Stimulated activated CD4-positive, alpha-beta T cell treated with anti-CD3 and anti-CD28 coated beads, Interleukin-12 subunit alpha, Interleukin-12 subunit beta, amount 100 ng/mL, for 4 hours (primary cell): Measurements from ENCODE around the gene ADM.

Experiments
- DNase-seq: peaks from one replicate; pipeline ENCODE4 v3.0.0-alpha.2; 2020

ADM gene

DNA sequence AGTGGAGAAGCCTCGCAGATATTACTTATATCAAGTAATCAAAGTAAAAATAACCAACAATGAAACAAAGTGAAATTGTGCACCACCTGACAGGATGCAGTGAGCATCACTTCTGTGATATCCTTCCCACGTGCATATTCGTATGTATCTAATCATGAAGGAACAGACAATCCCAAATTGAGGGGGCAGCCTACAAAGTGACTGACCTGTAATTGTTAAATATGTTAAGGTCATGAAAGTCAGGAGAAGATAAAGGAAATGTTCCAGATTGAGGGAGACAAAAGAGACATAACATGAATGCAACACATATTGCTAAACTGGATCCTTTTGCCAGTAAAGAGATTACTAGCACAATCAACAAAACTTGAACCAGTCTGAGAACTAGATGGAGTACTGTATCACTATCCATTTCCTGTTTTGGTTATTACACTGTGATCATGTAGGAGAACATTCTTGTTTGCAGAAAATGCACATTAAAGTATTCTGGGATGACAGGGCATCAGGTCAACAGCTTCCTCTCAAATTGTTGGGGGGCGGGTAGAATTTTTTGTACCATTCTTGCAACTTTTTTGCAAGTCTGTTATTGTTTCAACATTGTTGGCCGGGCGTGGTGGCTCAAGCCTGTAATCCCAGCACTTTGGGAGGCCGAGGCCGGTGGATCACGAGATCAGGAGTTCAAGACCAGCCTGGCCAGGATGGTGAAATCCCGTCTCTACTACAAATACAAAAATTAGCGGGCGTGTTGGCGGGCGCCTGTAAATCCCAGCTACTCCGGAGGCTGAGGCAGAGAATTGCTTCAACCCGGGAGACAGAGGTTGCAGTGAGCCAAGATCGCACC lies 12.9 kb upstream of the ADM start:
- no peak for DNase-seq

DNA sequence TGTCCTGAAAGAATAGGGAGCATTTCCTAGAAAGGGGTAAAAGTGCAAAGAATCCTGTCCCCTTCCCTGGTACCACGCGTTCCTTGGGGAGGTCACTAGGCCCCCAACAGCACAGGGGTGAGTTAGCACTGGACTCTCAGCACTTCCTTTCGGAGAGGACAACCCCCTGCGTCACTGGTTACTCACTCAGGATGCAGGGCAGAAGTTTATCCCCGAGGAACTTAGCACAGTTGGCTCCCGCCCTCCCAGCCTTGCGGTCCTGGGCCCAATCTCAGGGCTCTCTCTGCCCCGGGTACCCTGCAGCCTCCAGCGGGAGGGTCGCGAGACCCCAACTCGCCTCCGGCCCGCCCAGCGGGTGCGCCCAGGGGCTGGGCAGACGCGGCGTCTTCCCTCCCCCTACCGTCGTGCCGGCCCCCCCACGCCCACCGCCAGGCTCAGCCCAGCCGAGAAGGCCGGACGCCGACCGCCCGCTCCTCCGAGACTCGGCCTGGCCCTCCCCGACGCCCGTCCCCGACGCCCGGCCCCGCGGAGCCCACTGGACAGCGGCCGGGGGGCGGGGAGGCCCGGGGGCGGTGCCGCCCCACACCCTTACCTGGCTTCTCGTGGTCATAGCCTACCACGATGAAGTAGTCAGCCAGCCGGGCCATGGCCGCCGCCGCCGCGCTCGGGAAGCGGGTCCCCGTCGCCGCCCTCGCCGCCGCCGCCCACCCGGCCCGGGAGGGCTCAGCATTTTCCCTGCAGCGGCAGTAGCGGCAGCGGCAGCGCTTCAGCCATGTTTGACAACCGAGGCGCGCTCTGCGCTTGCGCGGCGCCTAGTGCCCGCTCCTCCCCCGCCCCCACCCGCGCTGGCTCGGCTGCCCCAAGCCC lies 11.2 kb upstream of the ADM start, which contains the start of gene SBF2:
Gene SBF2, minus strand, starts transcription at position 797 of the 867 bp plus-strand sequence. Its CDS starts 150 bp downstream, at position 647.
- DNase-seq: peak; percentile 80

DNA sequence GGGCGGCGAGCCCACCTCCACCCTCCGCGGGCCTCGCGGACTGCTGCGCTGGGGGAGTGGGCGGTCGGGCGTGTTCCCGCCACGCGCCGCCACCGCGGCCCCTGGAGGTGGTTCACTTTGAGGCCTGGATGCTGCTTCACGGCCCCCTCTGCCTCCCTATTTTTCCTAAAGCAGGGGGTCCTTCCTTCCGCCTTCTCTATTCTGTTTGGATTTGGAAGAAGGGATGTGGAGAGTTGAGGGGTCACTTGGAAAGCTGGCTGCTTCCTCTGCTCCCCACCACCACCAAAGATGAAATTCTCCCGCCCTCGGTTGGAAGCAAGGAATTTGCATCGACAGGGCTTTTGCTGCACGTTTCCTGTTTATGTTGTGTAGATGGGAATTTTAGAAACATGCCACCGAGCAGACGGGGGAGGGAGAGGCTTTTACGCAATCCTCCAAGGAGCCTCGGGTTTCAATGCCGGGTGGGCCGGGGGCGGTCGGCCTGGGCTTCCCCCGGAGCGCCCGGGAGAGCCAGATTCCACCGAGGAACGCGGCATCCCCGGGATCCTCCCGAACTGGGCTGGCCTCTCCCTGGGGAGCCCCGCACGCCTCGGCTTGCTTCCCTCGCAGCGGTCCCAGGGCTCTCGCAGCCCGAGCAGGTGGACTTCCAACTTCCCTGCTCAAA lies 10.5 kb upstream of the ADM start:
- no peak for DNase-seq

DNA sequence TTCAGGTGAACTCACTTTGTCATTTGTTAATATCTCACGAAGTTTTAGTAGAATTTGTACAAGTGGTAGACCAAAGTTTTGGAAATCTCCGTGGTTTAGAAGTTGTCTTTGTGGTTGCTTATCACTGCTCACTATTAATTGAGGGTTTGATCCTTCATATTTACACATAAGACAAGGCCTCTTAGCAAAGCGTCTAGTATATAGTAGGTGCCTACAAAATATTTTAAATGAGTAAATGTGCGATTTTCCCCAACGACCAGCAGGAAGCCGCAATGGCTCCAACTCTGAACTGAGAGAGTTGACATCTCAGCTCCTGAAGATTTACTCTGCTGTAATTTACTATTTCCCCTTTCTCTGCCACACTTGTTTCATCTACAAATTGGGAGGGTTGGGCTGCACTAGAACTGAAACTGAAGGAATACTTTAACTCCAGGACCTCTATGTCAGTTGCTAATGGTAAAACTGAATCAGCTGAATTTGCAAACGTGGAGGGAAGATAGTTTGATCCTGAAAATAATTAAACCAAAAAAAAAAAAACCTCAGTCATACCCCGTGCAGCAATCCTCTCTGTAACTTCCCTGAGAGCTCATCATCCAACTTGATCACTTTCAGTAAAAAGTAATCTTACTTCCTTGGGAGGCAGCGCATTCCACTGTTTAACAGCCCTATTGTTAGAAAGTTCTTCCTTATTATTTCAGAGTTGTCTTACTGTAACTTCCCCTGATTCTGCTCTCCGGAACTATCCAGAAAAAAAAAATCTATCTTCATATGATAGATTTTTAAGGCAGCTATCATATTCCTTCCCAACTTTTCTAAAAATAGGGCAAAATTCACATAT lies 9.6 kb upstream of the ADM start:
- no peak for DNase-seq

DNA sequence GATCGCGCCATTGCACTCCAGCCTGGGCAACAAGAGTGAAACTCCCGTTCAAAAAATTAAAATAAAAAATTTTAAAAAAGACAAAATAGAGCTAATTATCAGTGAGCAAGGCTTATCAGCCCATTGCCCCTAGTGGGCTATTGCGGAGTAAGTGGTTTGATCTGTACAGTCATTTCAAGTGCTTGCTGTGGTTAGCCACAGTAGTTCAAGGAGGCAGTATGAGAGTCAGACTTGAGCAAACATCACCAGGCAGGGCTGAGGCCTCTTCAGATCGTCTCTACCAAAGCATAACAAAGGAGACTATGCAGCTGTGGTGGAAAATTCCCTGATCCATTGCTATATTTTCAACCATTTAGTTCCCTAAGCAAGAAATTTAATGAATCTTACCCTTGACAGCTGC lies 6.5 kb upstream of the ADM start:
- no peak for DNase-seq

DNA sequence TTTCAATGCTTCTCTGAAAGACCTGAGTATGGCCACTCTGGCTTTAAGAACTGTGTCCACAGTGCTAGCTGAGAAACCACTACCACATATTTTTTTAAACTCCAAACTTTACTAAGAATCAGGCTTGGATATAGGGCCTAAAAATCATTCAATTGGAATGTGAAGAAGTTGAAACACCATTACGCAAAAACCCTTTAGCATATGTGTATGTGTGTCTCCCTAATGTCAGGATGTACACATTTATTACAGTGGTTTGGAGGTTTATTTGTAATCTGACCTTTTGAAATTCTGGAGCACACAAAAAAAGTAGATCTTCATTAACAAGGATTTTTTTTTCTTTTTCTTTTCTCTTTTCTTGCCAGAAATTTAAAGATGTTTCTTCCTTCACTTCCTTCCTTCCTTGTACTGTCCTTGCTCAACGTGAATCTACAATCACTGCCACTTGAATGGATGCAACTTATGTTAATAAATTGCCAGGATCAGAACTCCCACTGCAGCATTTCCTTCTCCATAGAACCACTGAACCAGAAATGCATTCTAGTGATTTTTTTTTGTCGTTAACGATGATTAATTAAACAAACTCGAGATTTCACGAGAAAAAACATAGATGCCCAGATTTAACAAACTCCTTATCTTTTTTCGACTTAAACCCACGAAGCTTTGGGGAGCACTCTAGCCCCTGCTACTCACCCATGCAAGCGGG lies 3.1 kb upstream of the ADM start:
- DNase-seq: no peak

DNA sequence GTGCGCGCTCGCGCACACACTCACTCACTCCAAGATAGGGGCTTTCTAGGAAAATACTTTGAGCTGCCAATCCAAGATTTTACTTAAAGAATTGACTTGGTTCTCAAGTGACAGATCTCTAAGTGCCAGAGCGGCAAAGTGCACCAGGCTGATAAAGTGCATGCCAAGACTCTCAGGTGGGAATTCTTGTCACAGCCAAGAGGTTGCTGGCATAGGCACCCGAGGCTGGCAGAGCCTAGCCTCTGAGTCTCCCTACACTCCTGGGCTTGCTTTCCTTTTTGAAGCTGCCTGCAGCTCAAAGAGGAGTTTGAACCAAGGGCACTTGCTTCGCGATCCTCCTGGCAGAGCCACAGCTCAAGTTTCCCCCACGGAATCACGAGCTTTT lies 2.5 kb upstream of the ADM start:
- no peak for DNase-seq

DNA sequence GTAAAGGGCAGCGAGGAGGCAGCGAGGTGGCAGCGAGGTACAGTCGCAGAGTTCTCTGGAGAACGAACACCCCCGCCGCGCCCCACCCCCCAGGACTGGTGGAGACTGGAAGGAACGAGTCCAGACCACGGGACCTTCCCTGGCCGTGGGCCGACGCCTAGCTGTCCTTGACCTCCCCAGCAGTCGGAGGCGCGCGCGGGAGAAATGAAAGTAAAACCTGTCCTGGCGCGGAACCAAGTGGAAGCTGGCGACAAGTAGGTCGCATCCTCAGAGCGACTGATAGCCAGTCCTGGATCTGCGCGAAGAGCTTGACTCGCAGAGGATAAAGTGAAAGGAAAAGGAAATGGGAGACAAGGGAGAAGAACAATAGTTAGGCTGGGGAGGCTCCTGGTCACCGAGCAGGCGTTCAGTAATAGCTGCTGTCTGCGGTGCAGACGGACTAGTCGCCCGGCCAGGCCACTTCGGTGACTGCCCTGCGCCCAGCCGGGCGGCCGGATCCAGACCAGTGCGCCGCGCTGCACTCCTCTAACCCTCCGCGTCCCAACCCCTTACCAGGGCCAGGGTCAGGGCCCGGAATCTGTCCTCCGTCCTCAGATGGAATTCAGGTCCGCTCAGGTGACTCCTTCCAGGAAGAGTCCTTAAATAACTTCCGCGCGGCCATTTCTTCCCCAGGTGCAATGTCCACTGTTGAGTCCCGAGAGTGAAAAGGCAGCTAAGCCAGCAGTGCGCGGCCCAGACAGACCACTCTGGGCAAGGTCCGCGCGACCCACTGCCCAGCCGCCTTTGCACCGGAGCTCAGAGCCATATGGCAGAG lies 1.9 kb upstream of the ADM start:
- DNase-seq: peak; percentile 54

DNA sequence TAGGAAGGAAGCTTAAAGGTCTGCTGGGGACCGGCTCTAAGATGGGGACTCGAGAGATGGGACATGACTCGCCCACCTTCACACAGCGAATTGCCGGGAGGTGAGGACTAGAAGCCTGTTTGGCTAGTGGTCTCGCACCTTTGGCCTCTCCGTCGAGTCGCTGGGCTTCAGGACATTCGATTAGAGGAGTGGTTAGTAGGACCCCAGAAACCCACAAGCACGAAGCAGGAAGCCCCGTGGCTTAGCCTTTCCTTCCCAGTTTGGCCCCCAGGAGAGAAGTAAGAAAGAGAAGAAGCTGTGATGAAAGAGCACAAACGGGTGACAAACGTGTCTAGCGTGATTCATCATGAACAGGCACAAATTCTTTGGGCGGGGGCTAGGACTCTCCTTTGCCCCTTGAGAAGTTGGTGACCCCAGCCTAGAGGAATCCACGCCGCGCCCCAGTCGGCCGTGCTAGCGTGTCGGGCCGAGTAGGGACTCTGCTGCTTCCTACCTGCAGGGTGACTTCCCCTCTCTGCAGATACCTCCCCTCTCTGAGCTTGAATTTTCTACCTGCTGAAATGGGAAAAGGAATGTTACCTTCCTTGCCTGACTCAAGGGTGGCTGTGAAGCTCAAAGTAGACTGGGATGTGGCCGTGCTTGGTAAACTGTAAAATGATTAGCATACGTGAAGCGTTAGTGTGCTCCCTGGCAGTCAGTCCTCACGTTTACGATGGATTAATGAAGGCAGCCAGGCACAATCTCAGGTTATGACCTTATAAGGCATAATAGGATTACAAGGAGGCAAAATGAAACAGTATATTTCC lies 1.1 kb upstream of the ADM start:
- DNase-seq: peak; percentile 27

DNA sequence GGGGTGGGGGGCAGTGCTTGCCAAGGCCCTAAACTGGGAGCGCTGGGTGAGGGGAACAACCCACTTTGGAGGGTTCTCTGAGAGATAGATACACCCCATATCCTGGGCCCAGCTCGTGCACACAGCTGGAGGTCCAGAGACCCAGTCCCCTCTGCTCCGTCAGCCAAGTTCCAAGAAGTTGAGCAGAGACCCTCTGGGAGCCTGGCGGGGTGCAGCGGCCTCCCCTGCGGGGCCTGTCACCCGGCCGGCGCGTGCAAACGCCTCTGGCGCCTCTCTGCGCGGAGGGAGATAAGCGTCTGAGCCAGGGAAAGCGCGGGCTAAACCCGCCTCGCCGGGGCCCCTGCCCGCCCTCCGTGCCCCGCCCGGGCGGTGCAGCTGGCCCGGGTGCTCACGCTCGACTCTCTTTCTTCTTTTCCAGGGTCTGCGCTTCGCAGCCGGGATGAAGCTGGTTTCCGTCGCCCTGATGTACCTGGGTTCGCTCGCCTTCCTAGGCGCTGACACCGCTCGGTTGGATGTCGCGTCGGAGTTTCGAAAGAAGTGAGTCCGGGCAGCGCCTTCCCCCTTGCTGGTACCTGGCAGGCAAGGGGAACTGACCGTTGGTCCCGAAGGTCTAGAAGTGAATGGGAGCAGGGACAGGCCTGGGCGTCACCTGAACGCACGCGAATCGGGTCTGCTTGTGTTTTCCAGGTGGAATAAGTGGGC lies 540 bp downstream of the ADM start:
- DNase-seq: peak; percentile 15

DNA sequence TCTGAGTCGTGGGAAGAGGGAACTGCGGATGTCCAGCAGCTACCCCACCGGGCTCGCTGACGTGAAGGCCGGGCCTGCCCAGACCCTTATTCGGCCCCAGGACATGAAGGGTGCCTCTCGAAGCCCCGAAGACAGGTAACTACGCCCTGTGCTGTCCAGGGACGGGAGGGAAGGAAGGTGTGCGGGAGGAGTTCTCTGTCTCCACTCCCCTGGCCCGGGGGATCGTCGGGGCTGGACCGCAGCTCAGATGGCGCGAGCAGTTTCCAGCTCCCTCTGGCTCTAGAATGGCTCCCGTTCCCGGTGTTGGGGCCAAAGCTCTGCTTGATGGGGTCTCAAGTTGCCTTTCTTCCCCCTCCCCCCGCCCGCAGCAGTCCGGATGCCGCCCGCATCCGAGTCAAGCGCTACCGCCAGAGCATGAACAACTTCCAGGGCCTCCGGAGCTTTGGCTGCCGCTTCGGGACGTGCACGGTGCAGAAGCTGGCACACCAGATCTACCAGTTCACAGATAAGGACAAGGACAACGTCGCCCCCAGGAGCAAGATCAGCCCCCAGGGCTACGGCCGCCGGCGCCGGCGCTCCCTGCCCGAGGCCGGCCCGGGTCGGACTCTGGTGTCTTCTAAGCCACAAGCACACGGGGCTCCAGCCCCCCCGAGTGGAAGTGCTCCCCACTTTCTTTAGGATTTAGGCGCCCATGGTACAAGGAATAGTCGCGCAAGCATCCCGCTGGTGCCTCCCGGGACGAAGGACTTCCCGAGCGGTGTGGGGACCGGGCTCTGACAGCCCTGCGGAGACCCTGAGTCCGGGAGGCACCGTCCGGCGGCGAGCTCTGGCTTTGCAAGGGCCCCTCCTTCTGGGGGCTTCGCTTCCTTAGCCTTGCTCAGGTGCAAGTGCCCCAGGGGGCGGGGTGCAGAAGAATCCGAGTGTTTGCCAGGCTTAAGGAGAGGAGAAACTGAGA lies 1.4 kb downstream of the ADM start:
- DNase-seq: peak; percentile 20

DNA sequence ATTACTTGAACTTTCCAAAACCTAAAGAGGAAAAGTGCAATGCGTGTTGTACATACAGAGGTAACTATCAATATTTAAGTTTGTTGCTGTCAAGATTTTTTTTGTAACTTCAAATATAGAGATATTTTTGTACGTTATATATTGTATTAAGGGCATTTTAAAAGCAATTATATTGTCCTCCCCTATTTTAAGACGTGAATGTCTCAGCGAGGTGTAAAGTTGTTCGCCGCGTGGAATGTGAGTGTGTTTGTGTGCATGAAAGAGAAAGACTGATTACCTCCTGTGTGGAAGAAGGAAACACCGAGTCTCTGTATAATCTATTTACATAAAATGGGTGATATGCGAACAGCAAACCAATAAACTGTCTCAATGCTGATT lies 2.1 kb downstream of the ADM start:
- no peak for DNase-seq

DNA sequence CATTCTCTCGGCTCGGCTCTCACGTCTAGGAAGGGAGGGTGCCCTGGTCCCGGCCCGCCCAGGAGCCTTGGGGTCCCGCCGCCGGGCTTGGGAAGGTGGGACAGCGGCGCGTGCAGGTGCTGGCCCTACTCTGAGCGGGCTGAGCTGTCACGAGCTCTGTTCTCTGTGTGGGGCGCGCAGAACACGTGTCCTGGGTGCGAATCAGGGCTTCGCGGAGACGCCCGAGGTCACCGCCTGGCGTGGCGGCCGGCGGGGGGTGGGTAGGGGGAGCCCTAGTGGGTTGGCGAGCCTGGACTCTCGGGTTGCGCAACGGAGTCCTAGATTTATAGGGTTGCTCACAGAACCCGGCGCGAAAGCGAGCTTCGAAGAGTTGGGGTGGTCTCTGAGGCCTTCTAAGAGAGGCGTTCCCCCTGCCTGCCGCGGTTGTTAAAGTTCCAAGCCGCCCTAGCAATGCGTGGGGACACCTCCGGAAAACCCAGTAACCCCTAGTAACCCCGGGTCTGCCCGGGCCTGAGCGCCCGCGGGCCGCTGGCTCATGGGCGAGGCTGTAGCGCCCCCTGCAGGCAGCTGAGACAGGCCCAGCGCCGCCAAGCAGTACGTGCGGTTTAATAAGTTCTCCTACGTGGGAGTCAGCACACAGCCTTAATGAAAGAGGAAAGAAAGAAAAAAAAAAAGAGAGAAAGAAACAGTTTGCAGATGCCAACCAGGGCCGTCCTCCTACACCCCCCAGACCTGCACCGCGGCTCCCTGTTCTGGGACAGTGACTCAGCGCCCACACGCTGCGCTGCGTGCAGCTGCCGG lies 2.7 kb downstream of the ADM start:
- DNase-seq: peak; percentile 82

DNA sequence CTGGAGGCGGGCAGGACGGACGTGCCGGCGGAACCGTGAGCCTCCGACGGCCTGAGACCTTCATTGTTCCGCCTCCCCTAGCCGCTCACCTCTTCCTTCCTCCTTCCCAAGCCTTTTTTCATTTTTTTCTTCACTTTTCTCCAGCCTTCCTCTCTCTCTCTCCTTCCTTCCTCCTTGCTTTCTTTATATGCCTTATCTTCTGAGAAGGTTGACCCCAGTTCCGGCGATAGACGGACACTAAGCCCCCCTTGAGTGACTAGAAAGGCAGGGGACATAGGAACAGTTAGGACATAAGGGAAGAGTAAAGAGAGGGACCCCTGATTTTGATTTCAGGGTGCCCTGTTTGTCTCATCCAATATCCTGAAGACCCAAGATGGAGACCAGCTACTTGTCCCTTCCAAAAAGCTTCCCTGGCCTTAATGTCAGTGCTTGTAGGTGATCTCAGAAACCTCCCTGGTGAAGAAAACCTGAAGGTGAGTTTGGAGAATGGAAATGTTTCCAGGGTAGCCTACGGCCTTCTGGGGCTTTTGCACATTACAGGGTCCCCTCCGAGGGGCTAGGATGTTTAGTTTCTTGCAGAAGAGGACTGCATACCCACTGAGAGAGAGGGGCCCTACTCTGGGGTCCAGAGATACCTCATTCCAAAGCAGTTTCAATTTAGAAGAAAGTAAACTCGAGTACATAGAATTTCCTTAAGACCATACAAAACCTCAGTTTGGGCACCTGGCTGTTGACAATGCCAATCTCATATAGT lies 3.5 kb downstream of the ADM start:
- DNase-seq: no peak

DNA sequence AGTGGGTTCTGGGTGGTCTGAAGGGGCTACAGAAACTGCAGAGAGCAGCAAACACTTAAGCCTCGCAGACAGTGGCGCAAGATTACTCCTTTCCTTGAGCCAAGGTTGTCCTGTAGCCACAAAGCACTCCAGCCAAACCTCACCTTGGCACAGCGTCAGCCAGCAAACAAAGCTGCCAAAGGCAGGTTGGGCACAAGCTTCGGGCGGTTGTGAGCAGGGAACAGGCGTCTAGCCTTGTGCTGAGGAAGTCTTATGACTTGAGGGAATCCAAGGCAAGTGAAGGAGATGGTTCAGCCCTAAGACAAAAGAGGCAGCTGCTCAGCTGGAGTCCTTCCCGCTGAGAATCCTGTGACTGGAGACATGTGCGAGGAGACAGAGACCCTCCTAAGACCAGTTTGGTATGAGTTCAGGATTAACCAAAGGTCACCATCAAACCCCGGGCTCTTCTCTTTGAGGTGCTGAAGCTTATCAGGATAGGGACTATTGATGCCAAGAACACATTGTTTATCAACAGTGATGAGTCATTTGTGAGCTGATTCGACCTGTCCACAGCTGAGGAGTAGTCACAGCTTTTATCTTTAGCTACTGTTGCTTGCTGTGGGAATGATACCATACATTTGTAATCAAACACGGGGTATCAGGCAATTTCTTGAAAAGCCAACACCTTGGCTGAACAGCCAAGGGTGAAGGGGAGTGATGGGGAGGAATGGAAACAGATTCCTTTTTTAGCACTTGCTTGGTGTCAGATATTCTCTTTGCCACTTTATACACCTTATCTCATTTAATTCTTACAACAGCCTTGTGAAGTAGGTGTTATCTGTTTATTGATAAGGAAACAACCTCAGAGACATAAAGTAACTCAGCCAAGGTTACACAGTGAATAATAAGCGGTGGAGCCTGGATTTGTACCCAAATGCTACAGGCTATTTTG lies 4.6 kb downstream of the ADM start:
- DNase-seq: no peak
